Nephron progenitor cell (in vitro differentiated cells): ENCODE measurements around the gene APOH.

Experiments
- DNase-seq: peaks from one replicate; pipeline ENCODE4 v3.0.0; 2021
- H3K27ac Mint-ChIP-seq: 2 replicates; pipeline ENCODE4 v1.8.0; 2021; ENCODE audit warnings: mild to moderate bottlenecking, moderate library complexity, mixed read lengths
- H3K27me3 Mint-ChIP-seq: 2 replicates; pipeline ENCODE4 v1.8.0; 2021; ENCODE audit warnings: mild to moderate bottlenecking, low read depth, mixed read lengths; ENCODE audit not compliant: poor library complexity
- H3K36me3 Mint-ChIP-seq: 2 replicates; pipeline ENCODE4 v1.8.0; 2021; ENCODE audit warnings: low read depth, mixed read lengths
- H3K4me1 Mint-ChIP-seq: 2 replicates; pipeline ENCODE4 v1.8.0; 2021; ENCODE audit warnings: mixed read lengths
- H3K4me3 Mint-ChIP-seq: 2 replicates; pipeline ENCODE4 v1.8.0; 2021; ENCODE audit warnings: mild to moderate bottlenecking, moderate library complexity, mixed read lengths
- H3K9me3 Mint-ChIP-seq: 2 replicates; pipeline ENCODE4 v1.8.0; 2021; ENCODE audit warnings: mild to moderate bottlenecking, moderate library complexity, mixed read lengths
- TF ChIP-seq, protein P1 (sequence below): fragments of 200-600 bp; sonication (generic); IDR thresholded peaks from 2 replicates; pipeline ENCODE4 v1.5.0; 2021; ENCODE audit warnings: antibody characterized with exemption

APOH gene

DNA sequence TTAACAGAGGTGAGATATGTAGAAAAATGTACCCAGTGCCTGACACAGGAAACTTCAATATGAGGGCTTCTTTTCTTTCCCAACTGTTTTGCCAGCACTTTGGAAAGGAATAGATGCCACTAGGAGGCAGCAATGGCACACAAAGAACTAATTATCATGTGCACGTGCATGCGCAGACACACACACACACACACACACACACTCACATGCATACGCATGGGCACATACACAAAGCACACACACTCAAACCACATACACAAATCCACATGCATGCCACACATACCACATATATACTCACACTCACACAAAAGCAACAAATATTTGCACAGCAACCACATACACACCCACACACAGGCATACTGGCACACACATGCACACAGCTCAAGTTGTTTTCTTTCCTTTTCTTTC lies 28.5 kb downstream of the APOH start:
- Mint-ChIP-seq H3K36me3 (no peaks in the 10 kb centered on the region), H3K27ac (no peak overlapping the region), H3K27me3 (peaks cover 5% of the 10 kb centered on the region)

DNA sequence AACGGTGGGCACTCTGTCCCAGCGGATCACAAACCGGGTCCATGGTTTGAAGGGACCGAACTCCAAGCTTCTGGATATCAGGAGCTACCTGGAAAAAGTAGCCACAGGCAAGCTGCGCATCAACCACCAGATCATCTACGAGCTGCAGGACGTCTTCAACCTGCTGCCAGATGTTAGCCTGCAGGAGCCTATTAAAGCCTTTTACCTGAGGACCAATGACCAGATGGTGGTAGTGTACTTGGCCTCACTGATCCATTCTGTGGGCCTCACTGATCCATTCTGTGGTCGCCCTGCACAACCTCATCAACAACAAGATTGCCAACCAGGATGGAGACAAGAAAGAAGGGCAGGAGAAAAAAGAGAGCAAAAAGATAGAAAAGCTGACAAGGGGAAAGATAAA lies 31.0 kb downstream of the APOH start:
- peaks cover 5% of the 10 kb centered on the region for H3K27me3 Mint-ChIP-seq
- H3K27ac Mint-ChIP-seq, result no peak overlapping the region
- TF ChIP-seq, protein P1, sequence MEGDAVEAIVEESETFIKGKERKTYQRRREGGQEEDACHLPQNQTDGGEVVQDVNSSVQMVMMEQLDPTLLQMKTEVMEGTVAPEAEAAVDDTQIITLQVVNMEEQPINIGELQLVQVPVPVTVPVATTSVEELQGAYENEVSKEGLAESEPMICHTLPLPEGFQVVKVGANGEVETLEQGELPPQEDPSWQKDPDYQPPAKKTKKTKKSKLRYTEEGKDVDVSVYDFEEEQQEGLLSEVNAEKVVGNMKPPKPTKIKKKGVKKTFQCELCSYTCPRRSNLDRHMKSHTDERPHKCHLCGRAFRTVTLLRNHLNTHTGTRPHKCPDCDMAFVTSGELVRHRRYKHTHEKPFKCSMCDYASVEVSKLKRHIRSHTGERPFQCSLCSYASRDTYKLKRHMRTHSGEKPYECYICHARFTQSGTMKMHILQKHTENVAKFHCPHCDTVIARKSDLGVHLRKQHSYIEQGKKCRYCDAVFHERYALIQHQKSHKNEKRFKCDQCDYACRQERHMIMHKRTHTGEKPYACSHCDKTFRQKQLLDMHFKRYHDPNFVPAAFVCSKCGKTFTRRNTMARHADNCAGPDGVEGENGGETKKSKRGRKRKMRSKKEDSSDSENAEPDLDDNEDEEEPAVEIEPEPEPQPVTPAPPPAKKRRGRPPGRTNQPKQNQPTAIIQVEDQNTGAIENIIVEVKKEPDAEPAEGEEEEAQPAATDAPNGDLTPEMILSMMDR, result no peak
- H3K36me3 Mint-ChIP-seq, result no peaks in the 10 kb centered on the region
- DNase-seq, result no peak
- H3K4me3 Mint-ChIP-seq, result no peak overlapping the region
- H3K4me1 Mint-ChIP-seq, result peaks cover 2% of the 10 kb centered on the region
- H3K9me3 Mint-ChIP-seq, result no peaks in the 10 kb centered on the region

More for the DNA sequence above, 28.5 kb downstream of the APOH start:
- Mint-ChIP-seq H3K9me3 (no peaks in the 10 kb centered on the region), H3K4me1 (no peaks in the 10 kb centered on the region), H3K4me3 (no peak overlapping the region)
- DNase-seq, result peak; percentile 44
- TF ChIP-seq, protein P1, result peak; percentile 60

DNA sequence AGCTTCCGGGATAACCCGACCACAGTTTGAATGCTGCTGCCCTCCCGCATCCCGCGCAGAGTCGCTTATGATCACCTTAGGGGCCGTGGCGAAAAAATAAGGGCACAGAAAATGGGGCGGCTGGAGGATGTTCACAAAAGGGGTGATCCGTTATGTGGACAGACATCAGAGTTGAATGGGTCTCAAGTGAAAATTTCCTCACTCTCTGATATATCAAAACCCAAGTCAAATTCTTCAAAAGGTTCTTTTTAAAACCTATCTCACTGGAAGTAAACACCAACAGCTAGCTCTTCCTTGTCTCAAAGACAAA lies 36.9 kb downstream of the APOH start:
- peaks cover 2% of the 10 kb centered on the region for H3K27me3 Mint-ChIP-seq
- peak overlapping the region; percentile 60 for H3K27ac Mint-ChIP-seq
- TF ChIP-seq, protein P1, result no peak
- H3K36me3 Mint-ChIP-seq, result no peaks in the 10 kb centered on the region
- peak overlapping the region; percentile 90 for H3K4me3 Mint-ChIP-seq
- H3K9me3 Mint-ChIP-seq, result no peaks in the 10 kb centered on the region
- H3K4me1 Mint-ChIP-seq, result peaks cover 21% of the 10 kb centered on the region
- no peak for DNase-seq

DNA sequence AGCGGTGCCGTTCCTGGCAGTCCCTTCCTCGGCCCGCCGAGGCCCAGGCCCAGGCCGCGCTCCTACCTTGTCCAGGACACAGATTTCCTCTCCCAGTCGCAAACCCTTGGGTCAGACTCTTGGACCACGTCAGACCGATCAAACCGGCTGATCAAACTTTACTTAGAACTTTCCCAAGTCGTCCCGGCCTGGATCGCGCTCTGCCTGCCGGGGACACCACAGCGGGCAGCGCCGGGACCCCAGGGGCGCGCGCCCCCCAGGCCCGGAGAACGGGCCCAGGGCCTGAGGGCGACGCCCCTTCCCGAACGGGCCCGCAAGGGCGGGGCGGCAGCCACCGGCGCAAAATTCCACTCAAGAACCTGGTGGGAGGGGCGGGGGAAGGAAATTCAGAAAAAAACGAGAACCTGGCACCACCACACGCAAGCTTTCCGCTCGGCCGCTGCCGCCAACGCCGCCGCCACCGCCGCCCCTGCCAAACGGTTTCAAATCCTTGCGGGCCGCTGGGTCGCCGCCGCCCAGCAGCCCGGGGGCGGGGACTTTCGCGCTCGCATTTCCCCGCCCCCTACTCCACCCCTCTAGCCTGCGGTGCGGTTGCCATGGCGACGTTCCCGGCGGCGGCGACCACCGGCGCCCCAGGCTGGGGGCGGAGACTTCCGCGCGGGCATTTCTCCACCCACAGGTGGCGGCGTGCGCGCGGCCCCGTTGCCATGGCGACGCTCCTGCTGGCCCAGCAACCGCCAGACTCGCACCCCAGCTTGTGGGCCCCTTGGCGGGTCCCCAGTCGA lies 37.4 kb downstream of the APOH start, which contains the start of gene CEP112:
Gene CEP112 (minus strand): TSS at position 541 of the 785 bp plus-strand sequence.
- H3K4me3 Mint-ChIP-seq, result peak within 1 kb of the TSS; percentile 90
- DNase-seq, result peak; percentile 99
- H3K9me3 Mint-ChIP-seq, result no peaks in the 10 kb centered on the region
- no peaks in the 10 kb centered on the region for H3K27me3 Mint-ChIP-seq
- peak within 1 kb of the TSS; percentile 70 for H3K27ac Mint-ChIP-seq
- no peaks in the 10 kb centered on the region for H3K36me3 Mint-ChIP-seq
- TF ChIP-seq, protein P1, result no peak
- peaks cover 21% of the 10 kb centered on the region for H3K4me1 Mint-ChIP-seq

DNA sequence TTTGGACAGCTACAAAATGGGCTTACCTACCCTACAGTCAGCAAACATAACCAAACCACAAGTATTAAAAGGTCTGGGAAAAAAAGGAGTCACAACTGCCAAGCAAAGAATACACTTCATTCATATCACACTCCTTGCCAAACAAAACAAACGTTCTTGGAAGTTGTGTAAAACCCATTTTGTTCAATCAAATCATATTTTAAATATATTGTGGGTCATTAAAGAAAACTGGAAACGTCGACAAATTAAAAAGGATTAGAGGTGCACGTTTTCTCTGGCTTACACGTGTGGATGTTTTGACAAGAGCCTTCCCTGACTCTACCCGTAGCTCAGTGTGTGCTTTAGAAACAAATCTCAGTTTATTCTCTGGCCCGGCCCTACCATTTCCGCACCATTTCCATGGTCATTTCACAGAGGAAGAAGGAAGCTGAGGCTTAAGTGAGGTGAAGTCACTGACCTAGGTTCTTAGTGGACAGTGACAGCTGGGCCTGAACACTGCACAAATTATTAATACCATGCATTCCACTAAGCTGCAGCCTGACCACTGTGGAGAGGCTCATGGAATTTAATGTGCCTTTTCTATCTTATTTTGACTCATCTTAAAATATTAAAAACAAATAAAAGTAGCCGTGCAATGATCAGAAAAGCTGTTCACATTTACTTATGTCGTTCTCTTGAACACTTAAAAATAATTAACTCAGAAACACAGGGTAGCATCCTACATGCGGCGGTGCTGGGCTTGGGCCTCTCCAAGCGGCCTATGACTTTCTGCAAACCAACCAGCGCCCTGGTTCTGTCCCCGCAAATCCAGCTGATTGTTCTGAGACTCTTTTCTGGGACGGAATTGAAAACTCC lies 38.2 kb downstream of the APOH start:
- no peaks in the 10 kb centered on the region for H3K9me3 Mint-ChIP-seq
- H3K36me3 Mint-ChIP-seq, result no peaks in the 10 kb centered on the region
- TF ChIP-seq, protein P1, result no peak
- peak overlapping the region; percentile 70 for H3K27ac Mint-ChIP-seq
- peak overlapping the region; percentile 90 for H3K4me3 Mint-ChIP-seq
- no peaks in the 10 kb centered on the region for H3K27me3 Mint-ChIP-seq
- DNase-seq, result no peak
- peaks cover 21% of the 10 kb centered on the region for H3K4me1 Mint-ChIP-seq
